Nephron (organoid): ENCODE results near the gene IL37.
"Not testable (repeated sequence)": the region's sequence is repeated elsewhere in the genome, so short reads cannot be mapped to it uniquely, and the experiment has no call there.

Experiments
- H3K27ac Mint-ChIP-seq, 3 experiments: 2 replicates each; pipeline ENCODE4 v1.8.0; 2020; ENCODE audit warnings: mixed read lengths in 3 of 3, mild to moderate bottlenecking in 2 of 3, moderate library complexity in 1 of 3
- H3K27me3 Mint-ChIP-seq: 2 replicates; pipeline ENCODE4 v1.8.0; 2021; ENCODE audit warnings: low read depth, mild to moderate bottlenecking, moderate library complexity, mixed read lengths
- H3K36me3 Mint-ChIP-seq: 2 replicates; pipeline ENCODE4 v1.8.0; 2020; ENCODE audit warnings: low read depth, mixed read lengths
- H3K4me1 Mint-ChIP-seq: 2 replicates; pipeline ENCODE4 v1.8.0; 2020; ENCODE audit warnings: mixed read lengths
- H3K4me3 Mint-ChIP-seq, 3 experiments: 2 replicates each; pipeline ENCODE4 v1.8.0; 2020; ENCODE audit warnings: mild to moderate bottlenecking in 3 of 3, mixed read lengths in 3 of 3, moderate library complexity in 2 of 3
- H3K9me3 Mint-ChIP-seq: 2 replicates; pipeline ENCODE4 v1.8.0; 2020; ENCODE audit warnings: mixed read lengths
- TF ChIP-seq, protein P1 (sequence below), 3 experiments: fragments of 200-600 bp; sonication (generic); IDR thresholded peaks; one replicate each; pipeline ENCODE4 v1.5.0; 2021; ENCODE audit warnings: antibody characterized with exemption in 3 of 3; ENCODE audit not compliant: unreplicated experiment in 3 of 3

Gene IL37

DNA sequence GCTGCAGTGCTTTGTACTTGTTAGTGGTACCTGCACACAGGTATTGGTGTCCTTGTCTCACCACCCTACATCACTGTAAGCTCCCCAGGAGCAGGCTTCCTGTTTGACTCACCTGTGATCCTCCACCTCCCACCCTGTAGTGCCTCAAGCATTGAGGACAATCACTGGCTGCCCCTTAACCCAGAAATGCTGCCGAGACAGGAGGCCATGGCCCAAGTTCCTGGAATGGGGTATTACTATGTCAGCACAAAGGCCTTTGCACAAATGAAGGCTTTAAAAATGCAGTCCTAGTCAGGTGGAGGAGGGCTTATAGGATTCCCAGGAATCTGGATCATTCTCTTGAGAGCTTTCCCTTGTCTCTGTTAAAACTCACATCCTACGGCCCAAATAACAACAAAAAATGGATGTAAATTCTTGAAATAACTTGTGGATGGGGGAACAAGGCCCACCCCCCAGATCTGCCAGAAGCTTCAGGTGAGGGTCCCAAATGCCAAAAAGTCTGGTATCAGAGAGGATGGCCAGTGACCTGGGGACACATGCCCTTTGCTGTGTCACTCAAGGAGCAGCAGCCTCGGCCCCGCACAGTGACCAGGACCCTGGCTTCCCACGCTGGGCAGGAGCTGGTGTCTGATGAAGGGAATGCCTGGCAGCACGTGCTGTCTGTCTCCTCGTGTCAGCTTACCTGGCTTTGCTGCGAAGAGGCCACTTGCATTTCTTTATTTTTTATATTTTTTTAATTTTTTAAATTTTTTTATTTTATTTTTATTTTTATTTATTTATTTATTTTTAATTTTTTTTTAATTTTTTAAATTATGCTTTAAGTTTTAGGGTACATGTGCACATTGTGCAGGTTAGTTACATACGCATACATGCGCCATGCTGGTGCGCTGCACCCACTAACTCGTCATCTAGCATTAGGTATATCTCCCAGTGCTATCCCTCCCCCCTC is 3.7 kb upstream of the IL37 start:
- Mint-ChIP-seq H3K27ac (no peak overlapping the region), H3K4me3 (no peak overlapping the region), H3K9me3 (no peaks in the 10 kb centered on the region), H3K36me3 (no peaks in the 10 kb centered on the region), H3K4me1 (no peaks in the 10 kb centered on the region), H3K27me3 (peaks cover 4% of the 10 kb centered on the region)
- TF ChIP-seq, protein P1, sequence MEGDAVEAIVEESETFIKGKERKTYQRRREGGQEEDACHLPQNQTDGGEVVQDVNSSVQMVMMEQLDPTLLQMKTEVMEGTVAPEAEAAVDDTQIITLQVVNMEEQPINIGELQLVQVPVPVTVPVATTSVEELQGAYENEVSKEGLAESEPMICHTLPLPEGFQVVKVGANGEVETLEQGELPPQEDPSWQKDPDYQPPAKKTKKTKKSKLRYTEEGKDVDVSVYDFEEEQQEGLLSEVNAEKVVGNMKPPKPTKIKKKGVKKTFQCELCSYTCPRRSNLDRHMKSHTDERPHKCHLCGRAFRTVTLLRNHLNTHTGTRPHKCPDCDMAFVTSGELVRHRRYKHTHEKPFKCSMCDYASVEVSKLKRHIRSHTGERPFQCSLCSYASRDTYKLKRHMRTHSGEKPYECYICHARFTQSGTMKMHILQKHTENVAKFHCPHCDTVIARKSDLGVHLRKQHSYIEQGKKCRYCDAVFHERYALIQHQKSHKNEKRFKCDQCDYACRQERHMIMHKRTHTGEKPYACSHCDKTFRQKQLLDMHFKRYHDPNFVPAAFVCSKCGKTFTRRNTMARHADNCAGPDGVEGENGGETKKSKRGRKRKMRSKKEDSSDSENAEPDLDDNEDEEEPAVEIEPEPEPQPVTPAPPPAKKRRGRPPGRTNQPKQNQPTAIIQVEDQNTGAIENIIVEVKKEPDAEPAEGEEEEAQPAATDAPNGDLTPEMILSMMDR (IDR thresholded peaks at IDR 0.05; ENCODE audit: unreplicated experiment in 3 of 3): no peak

DNA sequence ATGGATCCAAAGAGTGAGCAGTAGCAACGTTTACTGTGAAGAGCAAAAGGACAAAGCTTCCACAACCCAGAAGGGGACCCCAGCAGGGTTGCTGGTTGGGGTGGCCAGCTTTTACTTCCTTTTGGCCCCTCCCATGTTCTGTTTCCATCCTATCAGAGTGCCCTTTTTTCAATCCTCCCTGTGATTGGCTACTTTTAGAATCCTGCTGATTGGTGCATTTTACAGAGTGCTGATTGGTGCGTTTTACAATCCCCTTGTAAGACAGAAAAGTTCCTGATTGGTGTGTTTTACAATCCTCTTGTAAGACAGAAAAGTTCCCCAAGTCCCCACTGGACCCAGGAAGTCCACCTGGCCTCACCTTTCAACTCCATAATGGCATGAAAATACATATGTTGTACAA is 2.4 kb upstream of the IL37 start:
- not testable (repeated sequence) for H3K27me3 Mint-ChIP-seq, H3K9me3 Mint-ChIP-seq, H3K4me1 Mint-ChIP-seq, H3K36me3 Mint-ChIP-seq, H3K27ac Mint-ChIP-seq, H3K4me3 Mint-ChIP-seq

DNA sequence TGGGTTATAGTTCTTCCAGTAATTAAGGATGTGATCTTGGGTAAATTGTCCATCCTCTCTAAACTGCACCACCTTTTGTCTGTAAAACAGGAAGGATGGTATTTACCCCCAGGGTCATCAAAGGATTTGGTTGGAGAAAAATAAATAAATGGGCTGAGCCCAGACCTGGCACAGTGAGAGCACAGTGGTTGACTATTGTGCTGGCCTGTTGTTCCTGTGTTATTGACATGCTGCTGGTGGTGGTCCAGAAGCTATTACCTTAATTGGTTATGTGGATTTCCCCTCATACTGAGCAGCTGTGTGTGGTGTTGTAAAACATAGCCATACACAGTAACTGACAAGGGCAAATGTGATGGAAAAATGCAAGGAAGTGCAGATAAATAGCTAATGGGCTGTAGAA is 746 bp upstream of the IL37 start:
- no peaks in the 10 kb centered on the region for H3K36me3 Mint-ChIP-seq
- no peak overlapping the region for H3K4me3 Mint-ChIP-seq
- H3K9me3 Mint-ChIP-seq: no peaks in the 10 kb centered on the region
- no peak overlapping the region for H3K27ac Mint-ChIP-seq
- TF ChIP-seq, protein P1 (IDR thresholded peaks at IDR 0.05; ENCODE audit: unreplicated experiment in 3 of 3): no peak
- H3K27me3 Mint-ChIP-seq: no peaks in the 10 kb centered on the region
- H3K4me1 Mint-ChIP-seq: no peaks in the 10 kb centered on the region

DNA sequence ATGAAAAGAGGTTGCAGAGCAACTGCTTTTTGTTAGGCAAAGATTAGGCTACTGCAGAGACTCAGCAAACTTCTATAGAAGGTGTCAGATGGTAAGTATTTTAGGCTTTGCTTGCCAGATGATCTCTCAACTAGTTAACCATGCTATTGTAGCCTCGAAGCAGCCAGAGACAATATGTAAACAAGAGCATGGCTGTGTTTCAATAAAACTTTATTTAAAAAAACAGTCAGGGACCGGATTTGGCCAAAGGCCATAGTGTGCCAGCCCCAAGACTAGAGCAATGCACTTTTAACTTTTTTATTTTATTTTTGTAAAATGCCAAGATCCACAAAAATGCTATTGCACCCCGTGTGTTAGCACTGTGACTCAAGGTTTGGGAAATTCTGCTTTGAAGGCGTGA is 1.4 kb downstream of the IL37 start:
- no peaks in the 10 kb centered on the region for H3K4me1 Mint-ChIP-seq
- H3K27ac Mint-ChIP-seq: no peak overlapping the region
- H3K27me3 Mint-ChIP-seq: peaks cover 16% of the 10 kb centered on the region
- TF ChIP-seq, protein P1 (IDR thresholded peaks at IDR 0.05; ENCODE audit: unreplicated experiment in 3 of 3): no peak
- H3K36me3 Mint-ChIP-seq: no peaks in the 10 kb centered on the region
- no peak overlapping the region for H3K4me3 Mint-ChIP-seq
- H3K9me3 Mint-ChIP-seq: no peaks in the 10 kb centered on the region

- Mint-ChIP-seq H3K27me3 (peaks cover 25% of the 10 kb centered on the region), H3K9me3 (peaks cover 10% of the 10 kb centered on the region), H3K36me3 (no peaks in the 10 kb centered on the region), H3K27ac (no peak overlapping the region), H3K4me3 (no peak overlapping the region), H3K4me1 (no peaks in the 10 kb centered on the region)
- TF ChIP-seq, protein P1 (IDR thresholded peaks at IDR 0.05; ENCODE audit: unreplicated experiment in 3 of 3): no peak
Measured at GRCh38 chr2:112915300-112916144, 4.6 kb downstream of the IL37 start.

DNA sequence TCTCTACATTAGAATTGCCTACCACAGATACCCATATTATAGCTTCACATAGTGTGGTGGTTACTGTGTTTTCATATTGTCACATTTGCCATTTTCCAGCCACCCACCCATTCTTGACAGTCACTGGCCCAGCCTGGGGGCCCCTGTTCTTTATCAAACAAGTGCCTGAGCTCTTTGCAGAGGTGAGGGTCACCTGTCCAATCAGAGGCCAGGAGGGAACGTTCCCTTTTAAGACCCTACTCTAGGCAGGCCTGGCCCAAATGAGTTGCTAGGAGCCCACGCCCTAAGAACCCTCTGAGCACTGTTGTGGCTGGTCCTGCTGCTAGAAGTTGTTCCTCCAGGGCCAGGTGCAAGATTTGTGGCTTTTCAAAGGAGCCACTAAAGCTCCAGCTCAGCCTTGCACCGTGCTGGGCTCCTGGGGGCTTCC is 5.2 kb downstream of the IL37 start:
- H3K27ac Mint-ChIP-seq: no peak overlapping the region
- peaks cover 25% of the 10 kb centered on the region for H3K27me3 Mint-ChIP-seq
- TF ChIP-seq, protein P1 (IDR thresholded peaks at IDR 0.05; ENCODE audit: unreplicated experiment in 3 of 3): no peak
- no peaks in the 10 kb centered on the region for H3K36me3 Mint-ChIP-seq
- no peaks in the 10 kb centered on the region for H3K4me1 Mint-ChIP-seq
- H3K4me3 Mint-ChIP-seq: no peak overlapping the region
- H3K9me3 Mint-ChIP-seq: peaks cover 10% of the 10 kb centered on the region
